Retinal pigment epithelial cell (primary cell): Measurements from ENCODE around the gene MOSMO.
"Not testable (repeated sequence)": the region's sequence is repeated elsewhere in the genome, so short reads cannot be mapped to it uniquely, and the experiment has no call there.

Source experiments
- DNase-seq: peaks from one replicate; pipeline ENCODE4 v3.0.0-alpha.2; 2010; ENCODE audit warnings: low read depth
- H3K4me3 ChIP-seq: 2 replicates; pipeline ENCODE4 v1.5.1; 2011; ENCODE audit warnings: mild to moderate bottlenecking, low read length, control low read depth, moderate library complexity
- TF ChIP-seq, protein P1 (sequence below): conservative IDR thresholded peaks from 2 replicates; pipeline ENCODE4 v1.5.1; 2011; ENCODE audit warnings: low read depth, low read length, control low read depth, inconsistent platforms

The MOSMO gene

DNA sequence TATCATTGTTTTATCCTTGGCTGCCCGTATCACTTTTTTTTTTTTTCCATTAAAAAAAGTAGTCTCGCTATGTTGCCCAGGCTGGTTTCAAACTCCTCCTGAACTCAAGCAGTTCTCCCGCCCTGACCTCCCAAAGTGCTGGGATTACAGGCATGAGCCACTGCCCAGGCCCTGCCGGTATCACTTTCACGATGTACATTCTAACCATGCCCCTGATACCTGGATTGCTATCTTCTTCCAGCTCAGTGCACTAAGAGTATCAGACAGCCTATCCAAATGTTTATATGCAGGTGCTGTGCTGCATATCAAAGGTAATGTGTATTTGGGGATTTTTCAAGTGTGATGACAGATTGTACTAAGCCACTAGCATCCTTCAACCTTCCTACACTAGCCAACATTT lies 14.2 kb downstream of the MOSMO start:
- TF ChIP-seq, protein P1, sequence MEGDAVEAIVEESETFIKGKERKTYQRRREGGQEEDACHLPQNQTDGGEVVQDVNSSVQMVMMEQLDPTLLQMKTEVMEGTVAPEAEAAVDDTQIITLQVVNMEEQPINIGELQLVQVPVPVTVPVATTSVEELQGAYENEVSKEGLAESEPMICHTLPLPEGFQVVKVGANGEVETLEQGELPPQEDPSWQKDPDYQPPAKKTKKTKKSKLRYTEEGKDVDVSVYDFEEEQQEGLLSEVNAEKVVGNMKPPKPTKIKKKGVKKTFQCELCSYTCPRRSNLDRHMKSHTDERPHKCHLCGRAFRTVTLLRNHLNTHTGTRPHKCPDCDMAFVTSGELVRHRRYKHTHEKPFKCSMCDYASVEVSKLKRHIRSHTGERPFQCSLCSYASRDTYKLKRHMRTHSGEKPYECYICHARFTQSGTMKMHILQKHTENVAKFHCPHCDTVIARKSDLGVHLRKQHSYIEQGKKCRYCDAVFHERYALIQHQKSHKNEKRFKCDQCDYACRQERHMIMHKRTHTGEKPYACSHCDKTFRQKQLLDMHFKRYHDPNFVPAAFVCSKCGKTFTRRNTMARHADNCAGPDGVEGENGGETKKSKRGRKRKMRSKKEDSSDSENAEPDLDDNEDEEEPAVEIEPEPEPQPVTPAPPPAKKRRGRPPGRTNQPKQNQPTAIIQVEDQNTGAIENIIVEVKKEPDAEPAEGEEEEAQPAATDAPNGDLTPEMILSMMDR: no peak

DNA sequence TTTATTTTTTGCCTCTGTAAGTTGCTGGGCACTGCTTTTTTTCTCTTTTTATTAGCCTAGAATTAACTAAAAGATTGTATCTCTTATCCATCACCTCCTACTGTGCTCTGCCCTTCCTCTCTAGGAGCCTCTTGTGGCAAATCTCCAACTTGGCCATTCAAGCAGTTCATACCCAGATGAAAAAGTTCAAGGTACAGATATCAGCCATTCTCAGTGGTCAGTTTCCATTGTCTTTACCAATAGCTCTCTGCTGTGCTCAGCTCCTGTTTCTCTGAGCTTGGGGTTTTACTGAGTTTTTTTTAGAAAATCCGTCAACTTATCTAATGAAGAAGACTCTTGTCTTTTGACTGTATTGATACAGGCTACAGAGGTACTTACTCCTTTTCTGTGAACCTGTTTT lies 15.6 kb downstream of the MOSMO start:
- TF ChIP-seq, protein P1: no peak
- H3K4me3 ChIP-seq: no peak overlapping the region

More for the DNA sequence above, 14.2 kb downstream of the MOSMO start:
- no peak overlapping the region for H3K4me3 ChIP-seq
- DNase-seq: no peak

DNA sequence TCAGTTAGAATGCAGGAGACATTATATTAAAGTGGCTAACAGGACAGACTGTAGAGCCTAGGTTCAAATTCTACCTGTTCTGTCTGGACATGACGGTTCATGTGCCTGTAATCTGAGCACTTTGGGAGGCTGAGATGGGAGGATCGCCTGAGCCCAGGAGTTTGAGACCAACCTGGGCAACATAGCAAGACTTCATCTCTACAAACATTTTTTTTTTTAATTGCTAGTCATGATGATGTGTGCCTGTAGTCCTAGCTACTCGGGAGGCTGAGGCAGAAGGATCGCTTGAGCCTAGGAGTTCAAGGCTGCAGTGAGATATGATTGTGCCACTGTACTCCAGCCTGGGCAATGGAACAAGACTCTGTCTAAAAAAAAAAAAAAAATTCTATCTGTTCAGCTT lies 16.9 kb downstream of the MOSMO start:
- not testable (repeated sequence) for DNase-seq, H3K4me3 ChIP-seq

More for the DNA sequence above, 15.6 kb downstream of the MOSMO start:
- no peak for DNase-seq

DNA sequence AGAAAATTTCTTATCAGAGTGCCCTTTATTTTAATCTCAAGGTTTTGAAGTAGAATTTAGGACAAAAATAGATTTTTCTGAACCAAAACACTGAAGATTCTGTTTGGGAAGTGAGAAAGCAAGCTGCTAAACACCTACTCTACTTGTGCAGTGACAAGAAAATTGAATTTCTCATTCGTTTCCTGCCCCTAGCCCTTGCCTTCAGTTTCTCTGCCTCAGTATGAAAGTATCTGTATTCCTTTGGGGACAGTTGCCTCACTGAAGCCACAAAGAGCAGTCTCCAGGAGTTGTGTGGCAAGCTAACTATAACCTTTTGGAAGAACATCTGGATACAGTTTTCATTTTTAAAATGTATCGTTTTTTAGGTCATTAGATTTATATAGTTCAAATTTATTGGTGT lies 19.7 kb downstream of the MOSMO start:
- no peak for DNase-seq
- TF ChIP-seq, protein P1: no peak
- H3K4me3 ChIP-seq: no peak overlapping the region

DNA sequence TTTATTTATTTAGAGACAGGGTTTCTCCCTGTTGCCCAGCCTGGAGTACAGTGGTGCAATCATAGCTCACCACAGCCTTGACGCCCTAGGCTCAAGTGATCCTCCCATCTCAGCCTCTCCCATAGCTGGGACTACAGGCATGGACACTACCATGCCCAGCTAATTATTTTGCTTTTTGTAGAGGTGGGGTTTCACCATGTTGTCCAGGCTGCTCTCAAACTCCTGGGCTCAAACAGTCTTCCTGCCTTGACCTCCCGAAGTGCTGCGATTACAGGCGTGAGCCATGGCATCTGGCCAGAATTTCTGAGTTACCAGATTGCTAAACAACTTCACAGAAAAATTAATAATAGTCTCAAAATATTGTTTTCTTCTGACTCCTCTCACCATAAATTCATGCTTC lies 21.7 kb downstream of the MOSMO start:
- no peak for DNase-seq
- no peak overlapping the region for H3K4me3 ChIP-seq
- TF ChIP-seq, protein P1: no peak

DNA sequence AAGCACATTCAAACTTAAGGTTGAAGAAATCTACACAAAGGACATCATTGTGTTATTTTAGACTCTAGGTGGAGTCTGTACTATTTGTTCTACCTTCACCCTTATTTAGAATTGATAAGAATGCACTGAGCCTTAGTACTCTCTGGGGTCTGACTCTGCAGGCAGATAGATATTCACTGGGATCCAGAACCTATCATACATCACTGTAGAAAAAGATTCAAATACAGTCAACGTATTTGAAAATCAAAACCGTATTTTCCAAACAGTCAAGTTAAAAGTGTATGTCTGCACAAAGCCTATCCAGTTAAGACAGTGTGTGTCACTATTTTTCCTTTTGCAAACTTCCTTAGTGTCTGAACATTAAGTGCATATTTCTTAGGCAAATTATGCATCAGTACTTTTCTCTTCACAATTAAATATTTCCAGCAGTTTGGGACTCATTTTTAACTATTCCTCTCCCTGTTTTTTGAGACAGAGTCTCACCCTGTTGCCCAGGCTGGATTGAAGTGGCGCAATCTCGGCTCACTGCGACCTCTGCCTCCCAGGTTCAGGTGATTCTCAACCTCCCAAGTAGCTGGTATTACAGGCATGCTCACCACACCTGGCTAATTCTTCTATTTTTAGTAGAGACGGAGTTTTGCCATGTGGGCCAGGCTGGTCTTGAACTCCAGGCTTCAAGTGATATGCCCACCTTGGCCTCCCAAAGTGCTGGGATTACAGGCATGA lies 22.3 kb downstream of the MOSMO start:
- no peak overlapping the region for H3K4me3 ChIP-seq
- DNase-seq: no peak
- TF ChIP-seq, protein P1: no peak

DNA sequence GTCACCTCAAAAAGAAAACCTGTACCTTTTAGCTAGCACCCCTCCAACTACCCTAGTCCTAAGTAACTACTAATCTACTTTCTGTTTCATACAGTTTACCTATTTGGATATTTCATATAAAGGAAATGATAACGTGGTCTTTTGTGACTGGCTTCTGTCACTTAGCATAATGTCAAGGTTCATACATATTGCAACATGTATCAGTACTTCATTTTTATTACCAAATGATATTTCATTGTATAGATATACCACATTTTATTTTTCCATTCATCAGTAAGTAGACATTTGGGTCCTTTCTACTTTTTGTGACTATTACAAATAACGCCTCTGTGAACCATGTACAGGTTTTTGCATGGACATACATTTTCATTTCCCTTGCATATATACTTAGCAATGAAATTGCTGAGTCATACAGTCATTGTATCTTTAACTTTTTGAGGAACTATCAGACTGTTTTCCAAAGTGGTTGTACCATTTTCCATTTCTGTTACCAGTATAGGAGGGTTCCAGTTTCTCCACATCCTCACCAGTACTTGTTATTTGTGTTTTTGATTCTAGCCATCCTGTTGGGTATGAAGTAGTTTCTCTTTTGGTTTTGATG lies 23.7 kb downstream of the MOSMO start:
- TF ChIP-seq, protein P1: no peak
- no peak for DNase-seq
- H3K4me3 ChIP-seq: no peak overlapping the region
